ENCODE results near the gene TSEN34.
"Not testable (repeated sequence)": the region's sequence is repeated elsewhere in the genome, so short reads cannot be mapped to it uniquely, and the experiment has no call there.

TSEN34 gene

GRCh38 chr19:54188215-54188871, 2.8 kb upstream of the TSEN34 start:
- peak; percentile 51 for DNase-seq (ENCODE audit: low read depth)

GRCh38 chr19:54189145-54189734, 1.9 kb upstream of the TSEN34 start, which contains the start of gene MBOAT7:
Gene MBOAT7, minus strand, starts transcription at chr19:54189580. Its CDS starts 1,072 bp downstream, at chr19:54188508.
- no peak for DNase-seq (ENCODE audit: low read depth)

- DNase-seq (ENCODE audit: low read depth), result peak; percentile 100
These were observed 1.2 kb upstream of the TSEN34 start for GRCh38 chr19:54189735-54190502.

GRCh38 chr19:54190503-54191010, 551 bp upstream of the TSEN34 start:
- DNase-seq (ENCODE audit: low read depth), result peak; percentile 100

- DNase-seq (ENCODE audit: low read depth), result no peak
These were observed 824 bp downstream of the TSEN34 start for GRCh38 chr19:54191811-54192453.

GRCh38 chr19:54193011-54193410, 1.9 kb downstream of the TSEN34 start:
- no peak for DNase-seq (ENCODE audit: low read depth)

GRCh38 chr19:54194463-54194862, 3.4 kb downstream of the TSEN34 start:
- DNase-seq (ENCODE audit: low read depth), result not testable (repeated sequence)

GRCh38 chr19:54196536-54196935, 5.4 kb downstream of the TSEN34 start:
- DNase-seq (ENCODE audit: low read depth), result no peak

- no peak for DNase-seq (ENCODE audit: low read depth)
These were observed 6.0 kb downstream of the TSEN34 start for GRCh38 chr19:54197121-54197520.

GRCh38 chr19:54199401-54199800, 8.3 kb downstream of the TSEN34 start:
- no peak for DNase-seq (ENCODE audit: low read depth)

- no peak for DNase-seq (ENCODE audit: low read depth)
These were observed 10.1 kb downstream of the TSEN34 start for GRCh38 chr19:54201172-54201701.

- no peak for DNase-seq (ENCODE audit: low read depth)
These were observed 10.9 kb downstream of the TSEN34 start for GRCh38 chr19:54201980-54202379.

GRCh38 chr19:54203151-54203611, 12.1 kb downstream of the TSEN34 start:
- no peak for DNase-seq (ENCODE audit: low read depth)

- DNase-seq (ENCODE audit: low read depth), result no peak
These were observed 13.8 kb downstream of the TSEN34 start for GRCh38 chr19:54204767-54205468.

GRCh38 chr19:54206030-54206830, 15.1 kb downstream of the TSEN34 start:
- DNase-seq (ENCODE audit: low read depth), result no peak

GRCh38 chr19:54206831-54207177, 15.7 kb downstream of the TSEN34 start:
- DNase-seq (ENCODE audit: low read depth), result no peak

GRCh38 chr19:54207193-54207592, 16.1 kb downstream of the TSEN34 start:
- DNase-seq (ENCODE audit: low read depth), result not testable (repeated sequence)

- DNase-seq (ENCODE audit: low read depth), result no peak
These were observed 16.5 kb downstream of the TSEN34 start for GRCh38 chr19:54207676-54207982.

- peak; percentile 31 for DNase-seq (ENCODE audit: low read depth)
These were observed 17.1 kb downstream of the TSEN34 start for GRCh38 chr19:54207983-54208783.

GRCh38 chr19:54208784-54209057, 17.6 kb downstream of the TSEN34 start:
- DNase-seq (ENCODE audit: low read depth), result no peak

Measured in activated T-cell treated with anti-CD3 and anti-CD28 coated beads for 24 hours (primary cell).